ENCODE data around the gene SESN1.
A peak's percentile ranks its signal among the peaks of the same experiment; 100 is the strongest.

Gene SESN1

GRCh38 chr6:109013656-109014305, 80.9 kb downstream of the SESN1 start:
- Histone ChIP-seq H3K4me3 (ENCODE audit: low read length) (no peak overlapping the region), H3K4me1 (ENCODE audit: control insufficient read depth, insufficient read depth, low read length) (peaks cover 11% of the 10 kb centered on the region), H3K9ac (ENCODE audit: low read length) (no peak overlapping the region), H3K36me3 (ENCODE audit: control insufficient read depth, insufficient read depth, low read length) (no peaks in the 10 kb centered on the region), H3K27ac (ENCODE audit: low read depth, low read length) (no peak overlapping the region), H3K27me3 (ENCODE audit: control insufficient read depth, insufficient read depth, low read length) (no peaks in the 10 kb centered on the region)

GRCh38 chr6:109010705-109011102, 83.9 kb downstream of the SESN1 start:
- H3K36me3 ChIP-seq (ENCODE audit: control insufficient read depth, insufficient read depth, low read length): no peaks in the 10 kb centered on the region
- H3K4me3 ChIP-seq (ENCODE audit: low read length): peak overlapping the region; percentile 16
- H3K27me3 ChIP-seq (ENCODE audit: control insufficient read depth, insufficient read depth, low read length): no peaks in the 10 kb centered on the region
- H3K9ac ChIP-seq (ENCODE audit: low read length): no peak overlapping the region
- H3K4me1 ChIP-seq (ENCODE audit: control insufficient read depth, insufficient read depth, low read length): peaks cover 13% of the 10 kb centered on the region
- peak overlapping the region; percentile 11 for H3K27ac ChIP-seq (ENCODE audit: low read depth, low read length)

GRCh38 chr6:109009962-109010704, 84.5 kb downstream of the SESN1 start:
- Histone ChIP-seq H3K36me3 (ENCODE audit: control insufficient read depth, insufficient read depth, low read length) (no peaks in the 10 kb centered on the region), H3K4me3 (ENCODE audit: low read length) (peak overlapping the region; percentile 87), H3K27me3 (ENCODE audit: control insufficient read depth, insufficient read depth, low read length) (no peaks in the 10 kb centered on the region), H3K9ac (ENCODE audit: low read length) (peak overlapping the region; percentile 84), H3K27ac (ENCODE audit: low read depth, low read length) (peak overlapping the region; percentile 92), H3K4me1 (ENCODE audit: control insufficient read depth, insufficient read depth, low read length) (peaks cover 13% of the 10 kb centered on the region)

- H3K36me3 ChIP-seq (ENCODE audit: control insufficient read depth, insufficient read depth, low read length): no peaks in the 10 kb centered on the region
- peak overlapping the region; percentile 84 for H3K9ac ChIP-seq (ENCODE audit: low read length)
- peak overlapping the region; percentile 97 for H3K27ac ChIP-seq (ENCODE audit: low read depth, low read length)
- H3K4me3 ChIP-seq (ENCODE audit: low read length): peak overlapping the region; percentile 87
- H3K4me1 ChIP-seq (ENCODE audit: control insufficient read depth, insufficient read depth, low read length): peaks cover 13% of the 10 kb centered on the region
- H3K27me3 ChIP-seq (ENCODE audit: control insufficient read depth, insufficient read depth, low read length): no peaks in the 10 kb centered on the region
These were observed 85.2 kb downstream of the SESN1 start for GRCh38 chr6:109009236-109009961.

GRCh38 chr6:109008537-109009235, 86.0 kb downstream of the SESN1 start:
- H3K27me3 ChIP-seq (ENCODE audit: control insufficient read depth, insufficient read depth, low read length): no peaks in the 10 kb centered on the region

GRCh38 chr6:109008054-109008453, 86.6 kb downstream of the SESN1 start:
- Histone ChIP-seq H3K27me3 (ENCODE audit: control insufficient read depth, insufficient read depth, low read length) (no peaks in the 10 kb centered on the region), H3K4me3 (ENCODE audit: low read length) (peak overlapping the region; percentile 84), H3K36me3 (ENCODE audit: control insufficient read depth, insufficient read depth, low read length) (no peaks in the 10 kb centered on the region), H3K9ac (ENCODE audit: low read length) (no peak overlapping the region), H3K27ac (ENCODE audit: low read depth, low read length) (peak overlapping the region; percentile 97), H3K4me1 (ENCODE audit: control insufficient read depth, insufficient read depth, low read length) (peaks cover 13% of the 10 kb centered on the region)

More at GRCh38 chr6:109008537-109009235, 86.0 kb downstream of the SESN1 start:
- H3K9ac ChIP-seq (ENCODE audit: low read length): peak overlapping the region; percentile 84
- peak overlapping the region; percentile 97 for H3K27ac ChIP-seq (ENCODE audit: low read depth, low read length)
- H3K36me3 ChIP-seq (ENCODE audit: control insufficient read depth, insufficient read depth, low read length): no peaks in the 10 kb centered on the region
- peaks cover 13% of the 10 kb centered on the region for H3K4me1 ChIP-seq (ENCODE audit: control insufficient read depth, insufficient read depth, low read length)
- peak overlapping the region; percentile 84 for H3K4me3 ChIP-seq (ENCODE audit: low read length)

- Histone ChIP-seq H3K27me3 (ENCODE audit: control insufficient read depth, insufficient read depth, low read length) (no peaks in the 10 kb centered on the region), H3K4me3 (ENCODE audit: low read length) (peak overlapping the region; percentile 84), H3K36me3 (ENCODE audit: control insufficient read depth, insufficient read depth, low read length) (no peaks in the 10 kb centered on the region), H3K27ac (ENCODE audit: low read depth, low read length) (peak overlapping the region; percentile 97), H3K4me1 (ENCODE audit: control insufficient read depth, insufficient read depth, low read length) (peaks cover 17% of the 10 kb centered on the region), H3K9ac (ENCODE audit: low read length) (no peak overlapping the region)
These were observed 87.1 kb downstream of the SESN1 start for GRCh38 chr6:109007521-109007920.

GRCh38 chr6:109006818-109007217, 87.8 kb downstream of the SESN1 start:
- H3K27ac ChIP-seq (ENCODE audit: low read depth, low read length): no peak overlapping the region
- H3K9ac ChIP-seq (ENCODE audit: low read length): no peak overlapping the region
- peak overlapping the region; percentile 27 for H3K4me3 ChIP-seq (ENCODE audit: low read length)
- peaks cover 24% of the 10 kb centered on the region for H3K4me1 ChIP-seq (ENCODE audit: control insufficient read depth, insufficient read depth, low read length)
- H3K36me3 ChIP-seq (ENCODE audit: control insufficient read depth, insufficient read depth, low read length): no peaks in the 10 kb centered on the region
- no peaks in the 10 kb centered on the region for H3K27me3 ChIP-seq (ENCODE audit: control insufficient read depth, insufficient read depth, low read length)

GRCh38 chr6:109002882-109003281, 91.8 kb downstream of the SESN1 start:
- peak overlapping the region; percentile 75 for H3K27ac ChIP-seq (ENCODE audit: low read depth, low read length)
- H3K9ac ChIP-seq (ENCODE audit: low read length): no peak overlapping the region
- no peak overlapping the region for H3K4me3 ChIP-seq (ENCODE audit: low read length)
- no peaks in the 10 kb centered on the region for H3K27me3 ChIP-seq (ENCODE audit: control insufficient read depth, insufficient read depth, low read length)
- peaks cover 19% of the 10 kb centered on the region for H3K4me1 ChIP-seq (ENCODE audit: control insufficient read depth, insufficient read depth, low read length)
- peaks cover 3% of the 10 kb centered on the region for H3K36me3 ChIP-seq (ENCODE audit: control insufficient read depth, insufficient read depth, low read length)

GRCh38 chr6:109002051-109002697, 92.5 kb downstream of the SESN1 start:
- H3K4me1 ChIP-seq (ENCODE audit: control insufficient read depth, insufficient read depth, low read length): peaks cover 19% of the 10 kb centered on the region
- H3K4me3 ChIP-seq (ENCODE audit: low read length): no peak overlapping the region
- H3K9ac ChIP-seq (ENCODE audit: low read length): no peak overlapping the region

GRCh38 chr6:109001291-109001894, 93.3 kb downstream of the SESN1 start:
- peak overlapping the region; percentile 75 for H3K27ac ChIP-seq (ENCODE audit: low read depth, low read length)
- no peak overlapping the region for H3K4me3 ChIP-seq (ENCODE audit: low read length)
- no peak overlapping the region for H3K9ac ChIP-seq (ENCODE audit: low read length)
- H3K36me3 ChIP-seq (ENCODE audit: control insufficient read depth, insufficient read depth, low read length): peaks cover 3% of the 10 kb centered on the region
- H3K4me1 ChIP-seq (ENCODE audit: control insufficient read depth, insufficient read depth, low read length): peaks cover 19% of the 10 kb centered on the region
- no peaks in the 10 kb centered on the region for H3K27me3 ChIP-seq (ENCODE audit: control insufficient read depth, insufficient read depth, low read length)

More at GRCh38 chr6:109002051-109002697, 92.5 kb downstream of the SESN1 start:
- Histone ChIP-seq H3K27ac (ENCODE audit: low read depth, low read length) (peak overlapping the region; percentile 75), H3K27me3 (ENCODE audit: control insufficient read depth, insufficient read depth, low read length) (no peaks in the 10 kb centered on the region), H3K36me3 (ENCODE audit: control insufficient read depth, insufficient read depth, low read length) (peaks cover 3% of the 10 kb centered on the region)

Data from rectal smooth muscle tissue (tissue), 1 donor.